Neural progenitor cell (in vitro differentiated cells): ENCODE data around the gene SSC4D.
"Not testable (repeated sequence)": the region's sequence is repeated elsewhere in the genome, so short reads cannot be mapped to it uniquely, and the experiment has no call there.

Experiments used
- CTCF ChIP-seq: fragments of 200-600 bp; sonication (generic); IDR thresholded peaks from 2 replicates; pipeline ENCODE4 v1.5.1; 2017; ENCODE audit warnings: antibody characterized with exemption, mild to moderate bottlenecking
- EZH2 ChIP-seq: fragments of 200-600 bp; sonication (generic); IDR thresholded peaks from 2 replicates; pipeline ENCODE4 v1.6.1; 2017; ENCODE audit warnings: antibody characterized with exemption, mild to moderate bottlenecking, moderate library complexity
- EZH2phosphoT487 ChIP-seq: fragments of 200-600 bp; sonication (generic); IDR thresholded peaks from 2 replicates; pipeline ENCODE4 v1.6.1; 2017; ENCODE audit warnings: antibody characterized with exemption

GRCh38 chr7:76387789-76388188, 21.7 kb downstream of the SSC4D start:
- not testable (repeated sequence) for TF ChIP-seq EZH2phosphoT487, CTCF, EZH2
